GM21367 (cell line): Measurements from ENCODE around the gene MEIS2.

Source experiments
- ATAC-seq: cut with Tn5 transposase; IDR thresholded peaks from one replicate; pipeline ENCODE4 v1.9.1; 2021; ENCODE audit not compliant: unreplicated experiment

MEIS2 gene

GRCh38 chr15:37041836-37042235 lies 58.5 kb downstream of the MEIS2 start:
- ATAC-seq, result no peak

DNA sequence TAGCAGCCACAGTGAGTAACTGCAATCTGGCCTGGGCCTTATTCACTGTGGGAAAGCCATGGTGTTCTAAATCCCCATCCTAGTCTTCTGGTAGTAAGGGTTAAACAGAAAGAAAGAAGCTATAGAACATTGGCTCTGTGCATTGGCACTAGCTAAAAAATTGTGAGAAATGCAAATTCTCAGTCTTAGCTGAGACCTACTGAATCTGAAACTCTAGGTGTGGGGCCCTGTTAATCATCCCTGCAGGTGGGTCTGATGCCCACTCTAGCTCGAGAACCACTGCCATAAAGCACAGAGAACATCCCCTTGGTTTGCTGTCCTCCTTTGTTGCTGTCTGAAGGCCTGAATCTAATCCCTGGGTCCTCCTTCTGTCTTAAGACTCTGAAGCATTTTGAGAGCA lies 59.3 kb downstream of the MEIS2 start:
- ATAC-seq, result no peak

- no peak for ATAC-seq
These were observed 60.1 kb downstream of the MEIS2 start for GRCh38 chr15:37040072-37040742.

- no peak for ATAC-seq
These were observed 61.6 kb downstream of the MEIS2 start for GRCh38 chr15:37038716-37039106.

- no peak for ATAC-seq
These were observed 62.3 kb downstream of the MEIS2 start for GRCh38 chr15:37037850-37038715.

- ATAC-seq, result no peak
These were observed 63.2 kb downstream of the MEIS2 start for GRCh38 chr15:37037071-37037655.

DNA sequence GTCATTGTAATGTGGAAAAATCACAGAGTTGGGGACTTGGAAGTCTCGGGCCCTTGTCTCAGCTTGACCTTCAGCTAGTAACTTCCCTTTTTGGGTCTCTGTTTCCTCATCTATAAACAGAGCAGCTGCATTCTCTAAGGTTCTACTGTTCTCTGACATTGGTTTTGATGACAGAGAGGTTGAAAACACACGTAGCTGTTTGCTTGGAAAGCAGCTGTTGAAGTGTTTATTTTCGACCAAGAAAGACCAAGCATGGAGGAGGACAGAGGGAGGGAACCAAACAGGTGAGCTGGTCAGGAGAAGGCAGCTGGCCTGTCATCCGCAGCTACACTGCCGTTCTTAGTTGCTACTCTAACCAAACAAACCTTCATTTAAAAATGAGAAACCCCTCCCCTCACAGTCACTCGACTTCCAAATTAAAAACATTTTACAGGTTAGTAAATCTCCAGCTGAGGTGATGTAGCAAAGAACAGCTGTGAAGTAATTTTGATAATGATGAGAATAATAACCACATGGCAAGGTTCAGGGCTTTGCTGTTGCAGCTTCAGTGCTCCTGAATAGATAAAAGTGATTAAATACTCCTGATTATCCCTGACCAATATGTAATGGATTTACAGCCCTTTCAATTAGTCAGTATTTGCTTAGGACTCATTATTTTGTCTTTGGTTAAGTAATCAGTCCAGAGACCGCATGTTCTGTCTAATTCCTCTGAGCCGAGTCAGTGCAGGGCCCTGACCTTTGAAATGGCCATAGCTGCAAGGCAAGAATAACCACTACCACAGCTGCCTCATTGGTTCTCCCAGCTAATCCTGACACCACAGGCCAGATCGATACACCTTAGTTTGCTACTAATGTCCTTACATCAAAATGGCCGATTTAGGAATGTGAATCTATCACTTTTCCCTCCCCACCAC lies 65.3 kb downstream of the MEIS2 start:
- ATAC-seq, result no peak

GRCh38 chr15:37034392-37034791 lies 66.0 kb downstream of the MEIS2 start:
- no peak for ATAC-seq

GRCh38 chr15:37032091-37032775 lies 68.1 kb downstream of the MEIS2 start:
- no peak for ATAC-seq

DNA sequence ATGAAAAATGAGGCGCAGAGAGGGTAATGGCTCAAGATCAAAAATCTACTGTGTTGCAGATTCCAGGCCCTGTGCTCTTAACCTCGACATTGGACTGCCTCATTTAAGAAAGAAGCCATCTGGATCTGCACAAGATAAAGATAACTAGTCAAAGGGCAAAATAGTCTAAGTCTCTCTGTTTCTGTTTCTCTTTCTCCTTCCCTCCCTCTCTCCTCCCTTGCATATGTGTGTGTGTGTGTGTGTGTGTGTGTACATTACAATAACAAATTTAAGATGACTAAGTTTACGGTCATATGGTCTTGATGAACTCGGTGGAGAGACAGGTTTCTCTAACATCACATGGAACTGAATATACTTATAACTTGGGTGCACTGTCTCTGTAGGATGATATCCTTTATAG lies 69.2 kb downstream of the MEIS2 start:
- no peak for ATAC-seq

DNA sequence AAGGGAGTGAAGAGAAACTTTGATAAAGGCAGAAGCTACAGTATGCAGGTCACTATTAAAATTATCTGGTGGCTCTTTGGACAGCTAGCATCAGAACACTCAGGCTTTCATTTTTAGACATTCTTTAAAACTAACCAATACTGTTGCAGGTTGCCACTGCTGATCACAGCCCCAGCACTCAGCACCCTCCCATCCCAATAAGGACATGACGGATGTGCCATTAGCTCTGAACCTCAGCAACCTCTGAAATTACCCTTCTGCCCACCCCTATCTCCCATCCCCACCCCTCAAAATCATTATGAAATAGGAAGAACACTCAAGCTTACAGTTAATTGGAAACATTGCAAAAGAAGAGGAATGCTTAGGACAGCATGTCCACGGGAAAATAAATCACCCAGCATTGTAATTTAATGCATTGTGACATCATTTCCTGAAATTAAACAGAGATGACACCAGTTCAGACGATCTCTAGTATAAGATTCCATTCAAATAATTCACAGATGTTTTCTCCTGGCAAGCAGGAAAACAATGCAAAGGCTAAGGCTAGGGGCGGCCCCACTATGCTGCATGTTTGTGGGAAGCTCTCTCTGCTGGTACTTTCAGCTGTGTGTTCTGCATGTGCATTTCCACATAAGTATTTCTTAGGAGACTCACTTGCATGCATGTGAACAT lies 71.6 kb downstream of the MEIS2 start:
- no peak for ATAC-seq

DNA sequence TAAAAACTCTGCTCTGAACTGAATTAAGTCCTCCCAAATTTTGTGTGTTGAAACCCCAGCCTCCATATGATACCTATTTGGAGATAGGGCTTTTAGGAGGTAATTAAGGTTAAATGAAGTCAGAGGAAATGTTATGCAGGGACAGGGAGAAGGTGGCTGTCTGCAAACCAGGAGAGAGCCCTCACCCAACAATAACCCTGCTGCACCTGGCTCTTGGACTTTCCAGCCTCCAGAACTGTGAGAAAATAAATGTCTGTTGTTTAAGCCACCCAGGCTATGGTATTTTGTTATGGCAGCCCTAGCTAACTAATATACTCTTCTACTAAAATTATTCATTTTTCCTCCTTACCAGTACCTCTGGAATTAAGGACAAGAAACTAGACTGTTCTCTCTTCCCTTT lies 79.5 kb downstream of the MEIS2 start:
- ATAC-seq, result no peak

- ATAC-seq, result no peak
These were observed 80.6 kb downstream of the MEIS2 start for GRCh38 chr15:37019479-37020433.

DNA sequence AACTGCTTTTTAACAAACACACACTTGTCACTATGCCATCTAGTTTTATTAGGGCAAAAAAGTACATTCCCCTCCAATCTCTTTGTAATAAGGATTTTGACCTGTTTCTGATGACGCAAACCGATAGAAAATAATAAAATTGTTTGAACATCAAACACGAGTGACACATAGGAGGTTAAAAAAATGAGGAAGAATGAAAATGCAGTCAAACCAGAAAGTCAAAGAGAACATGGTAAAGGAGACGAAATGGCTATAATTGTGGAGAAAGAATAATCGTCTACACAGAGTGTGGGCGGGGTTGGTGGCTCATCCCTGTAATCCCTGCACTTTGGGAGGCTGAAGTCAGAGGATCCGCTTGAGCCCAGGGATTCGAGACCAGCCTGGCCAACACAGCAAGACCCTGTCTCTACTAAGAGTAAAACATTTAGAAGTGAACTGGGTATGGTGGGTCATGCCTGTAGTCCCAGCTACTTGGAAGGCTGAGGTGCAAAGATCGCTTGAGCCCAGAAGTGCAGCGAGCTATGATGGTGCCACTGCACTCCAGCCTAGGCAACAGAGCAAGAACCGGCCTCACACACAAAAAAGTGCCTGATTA lies 83.2 kb downstream of the MEIS2 start:
- no peak for ATAC-seq

DNA sequence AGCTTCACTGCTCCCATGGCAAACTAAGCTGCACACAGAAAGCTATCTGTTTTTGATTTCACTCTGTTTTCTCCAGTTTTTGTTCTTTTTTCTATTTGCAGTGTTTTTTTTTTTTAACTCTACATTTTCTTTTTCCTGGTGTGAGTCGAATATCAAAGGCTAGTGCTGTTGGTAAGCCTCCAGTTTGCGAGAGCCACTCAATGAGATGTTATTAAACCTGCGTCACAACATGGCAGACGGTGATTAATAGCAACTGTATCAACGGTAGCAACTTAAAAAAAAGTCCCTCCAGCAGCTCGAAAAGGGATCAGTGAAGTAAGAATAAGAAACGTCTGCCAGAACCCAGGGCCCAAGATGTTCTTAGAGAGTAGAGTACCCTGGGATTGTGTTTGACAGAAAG lies 84.1 kb downstream of the MEIS2 start:
- no peak for ATAC-seq

DNA sequence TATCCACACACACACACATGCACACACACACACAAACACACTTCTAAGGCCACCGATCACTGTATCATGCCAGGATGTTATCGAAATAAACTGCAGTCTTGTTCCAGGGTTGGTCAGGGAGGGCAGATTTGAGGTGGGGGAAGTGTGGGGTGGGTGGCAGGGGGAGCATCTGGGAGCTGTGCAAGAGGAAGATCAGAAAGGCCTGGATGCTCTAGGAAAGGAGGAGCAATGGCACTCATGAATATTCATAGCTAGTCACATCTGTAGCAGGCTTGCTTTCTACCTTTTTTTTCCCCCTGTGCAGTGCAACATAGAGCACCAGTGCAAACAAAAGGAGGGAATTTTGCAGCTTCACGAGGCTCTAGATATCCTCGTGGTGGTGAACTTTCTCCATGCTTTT lies 84.9 kb downstream of the MEIS2 start:
- ATAC-seq, result no peak

DNA sequence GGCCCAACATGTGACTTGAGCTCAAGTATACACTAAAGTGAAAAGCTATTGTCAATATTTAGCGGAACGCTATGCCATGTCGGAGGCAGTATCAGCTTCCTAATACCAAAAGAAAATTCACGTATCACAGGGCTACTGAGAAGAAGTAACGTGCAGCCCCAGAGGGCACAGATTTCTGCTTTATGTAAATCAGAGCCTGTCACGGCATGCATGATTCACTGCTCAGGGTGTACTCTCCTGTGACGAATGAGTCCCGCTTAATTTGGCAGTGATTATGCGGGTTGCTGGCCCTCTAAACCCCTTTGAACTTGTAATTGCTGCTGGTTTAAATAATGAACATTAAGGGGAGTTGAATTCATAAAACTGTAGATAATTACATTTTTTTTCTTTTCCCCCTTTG lies 85.3 kb downstream of the MEIS2 start:
- ATAC-seq, result no peak

DNA sequence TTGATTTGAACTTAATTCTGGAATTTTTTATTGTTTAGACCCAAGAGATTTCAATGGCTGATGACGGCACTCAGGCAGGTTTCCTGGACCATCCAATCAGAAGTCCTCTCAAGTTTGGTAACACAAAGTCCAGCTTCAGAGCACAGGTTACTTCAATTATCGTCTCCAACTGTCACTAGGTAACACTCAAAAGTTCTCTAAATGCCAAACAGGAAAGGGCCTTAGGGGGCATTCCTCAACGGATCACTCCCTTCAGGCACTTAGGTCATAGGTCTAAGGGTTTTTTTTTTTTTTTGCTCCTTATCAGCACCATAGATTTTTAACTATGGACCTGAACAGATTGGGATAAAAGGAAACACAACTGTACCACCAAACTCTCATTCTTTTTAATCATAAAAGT lies 85.8 kb downstream of the MEIS2 start:
- ATAC-seq, result no peak
